ENCODE measurements around the gene MAPK9.

Gene MAPK9

DNA sequence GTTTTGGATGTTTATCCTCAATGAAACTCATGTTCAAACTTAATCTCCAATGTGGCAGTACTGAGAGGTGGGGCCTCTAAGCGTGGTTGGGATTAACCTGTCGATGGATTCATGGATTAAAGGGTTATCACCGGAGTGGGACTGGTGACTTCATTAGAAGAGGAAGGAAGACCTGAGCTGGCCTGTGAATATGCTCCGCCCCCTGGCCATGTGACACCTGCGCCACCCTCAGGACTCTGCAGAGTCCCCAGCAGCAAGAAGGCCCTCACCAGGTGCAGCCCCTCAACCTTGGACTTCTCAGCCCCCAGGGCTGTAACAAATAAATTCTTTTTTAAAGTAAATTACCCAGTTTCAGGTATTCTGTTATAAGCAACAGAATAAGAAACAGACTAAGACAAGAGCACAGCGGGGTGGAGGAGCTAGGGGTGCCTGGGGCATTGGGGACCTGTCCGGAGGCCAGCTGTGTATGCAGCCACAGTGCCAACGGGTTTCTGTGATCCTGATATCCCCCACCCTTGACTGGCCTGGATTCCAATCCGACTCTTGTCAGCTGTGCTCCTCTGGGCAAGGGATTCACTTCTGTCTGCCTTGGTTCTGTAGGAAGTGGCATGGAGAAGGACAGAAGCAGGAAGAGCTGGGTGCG lies 3.2 kb upstream of the MAPK9 start:
- DNase-seq (ENCODE audit: low read depth): no peak

DNA sequence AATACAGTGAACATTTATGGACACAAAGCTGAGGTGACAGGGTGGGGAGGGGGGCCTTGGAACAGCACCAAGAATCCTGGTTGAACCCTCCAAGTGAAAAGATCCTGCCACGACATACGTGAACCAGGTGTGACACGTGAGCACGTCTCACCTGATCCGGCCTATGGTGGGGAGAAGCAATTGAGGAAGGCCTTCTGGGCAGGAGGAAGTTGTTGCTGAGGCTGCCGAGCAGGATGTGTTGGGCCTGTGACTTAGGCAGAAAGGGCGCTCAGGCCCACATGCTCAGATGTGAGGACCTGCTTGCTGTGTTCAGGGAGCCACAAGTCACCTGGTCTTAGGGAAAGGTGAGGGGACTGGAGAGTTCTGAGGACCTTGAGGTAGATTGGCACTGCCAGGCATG lies 2.5 kb upstream of the MAPK9 start:
- DNase-seq (ENCODE audit: low read depth): no peak

DNA sequence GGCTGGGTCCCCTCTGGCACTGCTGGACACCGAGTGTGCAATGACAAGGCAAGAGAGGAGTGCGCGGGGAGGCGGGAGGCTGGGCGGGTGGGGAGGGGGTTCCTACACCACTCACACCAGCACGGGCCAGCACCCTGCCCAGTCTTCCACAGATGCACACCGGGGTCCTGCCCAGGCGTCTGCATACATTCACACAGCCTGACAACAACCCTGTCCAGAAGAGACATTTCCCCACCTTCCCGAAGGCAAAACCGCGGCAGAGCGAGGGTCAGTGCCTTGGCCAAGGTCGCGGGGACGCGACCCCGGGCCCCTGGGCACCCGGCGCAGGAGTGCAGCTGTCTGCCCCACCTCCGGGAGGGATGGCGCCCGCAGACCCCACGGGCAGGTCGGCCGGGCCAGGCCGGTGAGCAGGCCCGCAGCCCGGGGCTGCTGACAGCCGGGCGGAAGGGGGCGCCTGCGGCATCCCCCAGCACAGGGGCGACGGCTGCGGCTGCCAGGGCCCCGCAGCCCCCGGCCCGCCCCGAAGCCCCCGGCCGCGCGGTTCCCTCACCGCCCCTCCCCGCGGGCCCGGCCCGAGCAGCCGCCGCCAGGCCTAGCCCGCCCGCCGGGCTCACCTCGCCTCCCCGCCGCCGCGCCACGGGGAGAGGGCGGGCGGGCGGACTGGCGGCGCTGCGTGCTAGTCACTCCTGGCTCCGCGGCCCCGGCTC lies 496 bp downstream of the MAPK9 start:
- no peak for DNase-seq (ENCODE audit: low read depth)

DNA sequence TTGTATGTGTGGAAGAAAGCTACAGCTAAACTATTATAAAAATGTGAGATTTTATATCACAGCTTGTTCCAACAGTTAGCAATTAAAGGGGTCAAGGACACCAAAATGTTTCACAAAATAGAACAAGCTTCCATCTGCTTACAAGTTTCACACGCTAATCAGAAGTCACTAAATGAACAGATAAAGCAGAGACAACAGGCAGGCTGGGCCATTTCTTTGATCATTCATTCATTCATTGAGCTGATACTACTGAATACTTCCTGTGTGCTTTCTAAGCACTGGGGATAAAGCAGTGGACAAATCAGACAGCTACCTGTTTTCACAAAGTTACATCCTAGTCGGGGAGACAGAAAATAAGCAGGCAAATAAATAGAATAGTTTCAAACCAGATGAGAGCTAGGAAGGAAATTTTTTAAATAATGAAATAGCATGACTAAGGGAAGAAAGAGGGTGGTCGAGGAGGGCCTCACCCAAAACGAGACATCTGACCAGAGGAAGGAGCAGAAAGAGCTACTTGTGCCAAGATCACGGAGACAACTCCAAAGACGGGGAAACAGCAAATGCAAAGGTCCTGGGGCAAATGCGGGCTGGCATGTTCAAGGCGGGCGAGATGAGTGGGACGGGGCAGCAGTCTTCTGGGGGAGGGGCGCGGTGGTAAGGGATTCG lies 1.2 kb downstream of the MAPK9 start:
- DNase-seq (ENCODE audit: low read depth): no peak

DNA sequence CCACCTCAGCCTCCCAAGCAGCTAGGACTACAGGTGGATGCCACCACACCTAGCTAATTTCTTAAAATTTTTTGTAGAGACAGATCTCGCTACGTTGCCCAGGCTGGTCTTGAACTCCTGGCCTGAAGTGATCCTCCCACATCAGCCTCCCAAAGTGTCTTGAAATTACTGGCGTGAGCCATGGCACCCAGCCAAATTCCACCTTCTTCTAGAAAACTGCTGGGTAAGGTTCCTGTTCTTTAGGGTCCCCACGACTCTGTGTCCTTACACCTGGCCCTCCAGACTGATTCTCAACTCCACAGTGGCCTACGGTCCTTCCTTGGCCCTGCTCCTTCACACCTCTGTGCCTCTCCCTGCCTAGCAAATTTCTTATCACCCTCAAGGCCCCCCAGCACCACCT lies 1.9 kb downstream of the MAPK9 start:
- DNase-seq (ENCODE audit: low read depth): no peak

DNA sequence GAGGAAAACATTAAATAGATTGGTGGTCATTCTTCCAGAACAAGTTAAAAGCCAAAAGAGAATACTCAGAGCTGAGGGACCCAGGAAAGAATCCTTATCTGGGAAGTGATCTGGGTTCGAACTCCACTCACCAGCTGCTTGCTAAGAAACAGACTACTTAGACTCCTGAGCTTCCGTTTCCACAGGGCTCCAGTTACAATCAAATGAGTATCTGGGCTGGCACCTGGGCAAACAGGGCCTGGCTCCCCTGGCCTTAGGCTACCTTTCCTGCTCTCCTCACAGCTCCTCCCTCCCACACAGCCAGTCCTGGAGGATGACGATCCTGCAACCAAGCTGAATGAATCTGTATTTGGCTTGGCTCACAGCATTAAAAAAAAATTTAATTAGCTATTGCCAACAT lies 2.5 kb downstream of the MAPK9 start:
- DNase-seq (ENCODE audit: low read depth): no peak

DNA sequence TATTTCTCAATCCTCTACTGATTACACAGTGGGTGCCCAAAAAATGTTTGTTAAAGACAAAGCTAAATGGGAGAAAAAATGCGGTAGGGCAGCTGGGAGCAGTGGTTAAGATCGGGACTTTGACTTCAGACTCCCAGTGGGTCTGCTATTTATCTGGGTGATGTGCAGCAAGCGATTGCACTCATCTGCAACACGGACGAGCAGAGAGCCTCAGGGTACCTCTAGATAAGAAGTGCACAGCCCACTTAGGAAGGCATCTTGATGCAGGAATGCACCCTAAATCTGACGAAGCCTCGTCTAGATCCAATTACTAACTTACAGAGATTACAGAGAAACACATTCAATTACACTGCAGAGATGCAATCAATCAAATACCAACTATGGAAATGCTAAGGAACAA lies 4.0 kb downstream of the MAPK9 start:
- no peak for DNase-seq (ENCODE audit: low read depth)

DNA sequence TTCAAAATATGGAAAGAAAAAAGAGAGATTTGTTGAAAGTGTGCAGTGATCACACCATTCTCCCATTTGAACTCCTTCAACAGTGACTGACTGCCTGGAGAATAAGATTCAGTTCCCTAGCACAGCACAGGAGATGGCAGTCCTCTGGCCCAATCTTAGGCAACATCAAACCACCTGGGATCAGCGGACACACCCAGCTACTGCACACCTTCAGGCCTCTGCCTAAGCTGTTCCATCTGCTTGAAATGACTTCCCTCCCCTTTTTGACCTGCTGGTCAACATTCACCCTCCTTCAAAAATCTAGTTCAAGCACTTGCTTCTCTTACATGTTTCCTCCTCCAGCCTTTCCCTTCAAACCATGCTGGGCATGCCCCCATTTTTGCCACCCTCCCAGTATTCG lies 4.5 kb downstream of the MAPK9 start:
- DNase-seq (ENCODE audit: low read depth): no peak

DNA sequence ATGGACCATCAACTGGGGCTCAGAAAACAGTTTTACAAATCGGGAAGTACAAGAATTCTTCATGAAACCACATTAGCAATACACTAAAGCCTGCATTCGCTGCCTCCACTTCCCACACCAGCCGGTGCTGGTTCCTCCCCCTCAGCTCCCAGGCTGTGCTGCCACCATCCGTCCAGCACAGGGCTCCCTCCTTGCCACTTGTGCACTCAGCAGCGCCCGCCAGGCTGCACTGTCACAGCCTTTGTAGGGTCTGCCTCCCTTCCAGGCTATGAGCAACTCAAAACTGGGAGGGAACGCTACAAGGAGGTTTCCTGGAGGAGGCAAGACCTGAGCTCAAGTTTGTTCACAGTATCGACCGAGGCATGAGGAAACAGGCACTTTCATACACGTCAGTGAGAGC lies 7.7 kb downstream of the MAPK9 start:
- DNase-seq (ENCODE audit: low read depth): no peak

DNA sequence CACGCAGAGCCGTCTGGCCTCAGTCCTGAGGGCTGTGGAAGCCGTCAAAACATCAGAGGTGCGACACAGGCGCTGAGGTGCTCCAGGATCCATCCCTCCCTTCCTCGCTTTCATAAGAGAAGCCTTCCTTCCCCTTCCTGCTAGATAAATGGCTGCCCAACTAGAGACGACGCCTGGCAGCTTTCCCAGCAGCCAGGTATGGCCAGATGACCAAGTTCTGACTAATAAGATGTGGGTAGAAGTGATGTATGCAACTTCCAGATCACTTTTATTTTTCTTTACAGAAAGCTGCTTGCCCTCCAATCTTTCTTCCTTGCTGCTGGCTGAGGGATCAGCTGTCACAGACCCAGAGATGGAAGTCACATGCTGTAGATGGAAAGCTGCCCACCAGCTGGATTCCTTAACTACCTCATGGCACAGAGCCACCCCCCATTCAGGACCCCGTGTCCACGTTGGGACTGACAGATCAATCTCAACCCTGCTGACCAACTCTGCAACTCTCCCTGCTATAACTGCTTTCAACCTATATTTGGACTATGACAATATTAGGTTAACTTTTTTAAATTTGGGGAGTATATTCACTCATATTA lies 8.8 kb downstream of the MAPK9 start:
- DNase-seq (ENCODE audit: low read depth): no peak

DNA sequence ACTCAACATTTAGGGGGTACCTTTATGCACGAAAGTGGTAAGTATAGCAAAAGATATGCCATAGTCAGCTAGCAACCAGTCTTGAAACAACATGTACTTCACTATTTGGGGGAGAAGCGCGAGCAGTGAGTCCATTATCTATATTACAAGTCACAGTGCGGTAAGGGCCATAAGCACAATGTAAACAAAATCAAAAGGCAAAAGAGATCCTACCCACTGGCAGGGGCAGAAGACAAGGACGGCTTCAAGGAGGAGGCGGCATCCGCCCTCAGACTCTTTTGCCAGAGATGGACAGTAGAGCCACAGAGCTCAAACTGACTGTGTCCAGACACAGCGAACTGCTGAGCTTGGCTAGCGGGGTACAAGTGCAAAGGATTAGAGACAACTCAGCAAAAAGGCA lies 9.6 kb downstream of the MAPK9 start:
- DNase-seq (ENCODE audit: low read depth): no peak

DNA sequence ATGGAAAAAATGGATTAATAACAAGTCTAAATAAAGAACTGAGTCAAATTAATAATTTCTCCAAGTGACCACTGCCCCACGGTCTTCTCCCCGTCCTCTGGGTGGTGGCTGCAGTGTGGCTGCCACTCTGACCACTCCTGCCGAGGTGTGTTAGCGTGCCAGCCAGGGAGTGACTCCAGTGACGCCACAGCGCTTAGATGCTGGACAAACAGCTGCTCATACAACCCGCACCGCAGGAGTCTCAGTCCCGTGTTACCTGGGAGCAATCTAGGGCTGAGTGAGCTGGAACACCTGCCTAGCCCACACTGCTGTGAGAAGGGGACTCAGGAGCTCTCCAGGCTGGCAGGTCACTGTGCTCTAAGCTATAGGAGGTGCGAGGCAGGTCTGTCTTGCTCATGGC lies 10.2 kb downstream of the MAPK9 start:
- no peak for DNase-seq (ENCODE audit: low read depth)

DNA sequence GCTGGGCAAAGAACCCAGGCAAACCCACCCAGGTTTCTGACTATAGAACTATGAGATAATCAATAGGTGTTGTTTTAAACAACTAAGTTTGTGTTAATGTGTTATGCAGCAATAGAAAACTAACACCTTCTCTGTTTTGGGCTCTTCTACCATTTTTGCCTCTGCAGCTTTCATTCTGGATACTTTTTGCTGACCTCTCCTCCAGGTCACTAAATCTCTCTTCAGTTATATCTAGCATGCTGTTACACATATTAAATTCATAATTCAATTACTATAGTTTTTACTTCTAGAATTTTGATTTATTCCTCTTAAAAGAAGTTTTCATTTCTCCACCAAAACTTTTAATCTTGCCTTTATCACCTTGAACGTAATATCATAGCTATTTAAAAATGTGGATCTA lies 17.2 kb downstream of the MAPK9 start:
- DNase-seq (ENCODE audit: low read depth): no peak

DNA sequence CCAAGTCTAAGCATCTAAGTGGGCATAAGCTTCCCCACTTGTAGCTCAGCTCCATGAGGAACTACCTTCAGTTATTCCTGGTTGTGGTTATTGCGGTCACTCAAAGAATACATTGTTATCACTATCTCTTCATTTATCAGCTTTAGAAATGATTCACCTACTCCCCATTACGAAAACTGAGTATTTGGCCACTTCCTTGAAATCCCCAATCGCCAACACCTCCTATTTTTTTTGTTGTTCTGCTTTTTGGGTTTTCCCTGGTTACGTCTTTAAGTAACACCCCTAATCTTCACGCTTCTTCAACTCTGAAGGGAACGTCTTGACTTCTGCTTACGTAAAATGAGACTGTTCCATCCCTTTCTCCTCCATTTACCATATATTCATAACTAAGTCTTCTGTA lies 20.7 kb downstream of the MAPK9 start:
- no peak for DNase-seq (ENCODE audit: low read depth)

DNA sequence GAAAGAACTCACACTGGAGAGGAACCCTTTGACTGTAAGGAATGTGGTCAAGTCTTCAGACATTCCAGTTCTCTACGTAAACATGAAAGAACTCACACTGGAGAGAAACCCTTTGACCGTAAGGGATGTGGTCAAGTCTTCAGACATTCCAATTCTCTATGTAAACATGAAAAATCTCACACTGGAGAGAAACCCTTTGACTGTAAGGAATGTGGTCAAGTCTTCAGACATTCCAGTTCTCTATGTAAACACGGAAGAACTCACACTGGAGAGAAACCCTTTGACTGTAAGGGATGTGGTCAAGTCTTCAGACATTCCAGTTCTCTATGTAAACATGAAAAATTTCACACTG lies 32.6 kb downstream of the MAPK9 start:
- no peak for DNase-seq (ENCODE audit: low read depth)

DNA sequence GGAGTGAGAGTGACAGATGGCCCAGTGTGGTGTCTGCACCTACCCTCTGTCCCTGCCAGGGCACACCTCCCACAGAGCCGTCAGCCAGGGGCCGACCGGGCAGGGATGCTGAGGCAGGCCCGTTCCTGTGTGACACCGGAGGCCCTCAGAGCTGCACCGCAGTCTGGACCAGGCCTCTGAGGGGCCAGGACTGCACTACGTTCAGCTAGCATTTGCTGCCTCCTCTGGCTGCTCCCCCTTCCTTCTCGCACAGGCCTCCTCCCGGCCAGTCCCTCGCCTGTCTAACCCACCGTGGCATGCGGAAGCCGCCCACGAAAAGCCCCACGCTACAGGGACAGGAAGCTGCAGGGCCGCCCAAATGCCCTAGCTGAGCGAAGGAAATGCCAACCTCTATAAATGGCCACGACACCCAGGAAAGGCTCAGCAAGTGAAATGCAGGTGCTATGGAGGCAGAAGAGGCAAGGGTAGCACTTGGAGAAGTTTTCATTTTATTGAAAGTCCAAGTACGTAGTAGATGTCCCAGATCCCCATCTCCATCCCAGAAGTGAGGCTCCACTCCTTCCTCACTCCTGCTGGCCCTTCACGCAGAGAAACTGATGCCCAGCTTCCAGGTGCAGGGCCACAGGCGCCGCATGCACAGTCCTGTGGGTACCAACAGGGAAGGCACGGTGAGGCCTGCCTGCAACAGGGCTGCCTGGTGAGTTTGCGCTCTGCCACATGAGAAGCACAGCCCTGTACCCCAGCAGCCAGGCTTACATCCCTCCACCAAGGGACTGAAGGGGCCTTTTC lies 38.7 kb downstream of the MAPK9 start:
- no peak for DNase-seq (ENCODE audit: low read depth)

DNA sequence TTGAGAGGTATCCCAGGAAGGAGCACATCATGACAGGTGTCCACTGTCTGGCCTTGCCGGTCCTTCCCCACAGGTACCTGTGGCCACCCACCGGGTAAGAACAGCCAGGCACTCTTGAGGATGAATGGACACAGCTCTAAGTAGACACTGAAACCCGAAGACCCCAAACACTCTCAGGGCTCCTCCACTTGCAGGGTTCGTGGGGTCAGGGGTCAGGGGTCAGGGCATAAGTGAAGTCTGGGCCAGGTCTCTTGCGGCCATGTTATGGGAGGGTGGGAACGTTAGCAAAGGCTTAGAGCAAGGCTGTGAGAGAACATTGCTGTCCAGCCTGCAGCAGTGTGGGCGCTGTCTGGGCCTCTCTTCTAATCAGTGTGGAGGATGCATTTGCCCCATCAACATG lies 40.0 kb downstream of the MAPK9 start:
- no peak for DNase-seq (ENCODE audit: low read depth)

DNA sequence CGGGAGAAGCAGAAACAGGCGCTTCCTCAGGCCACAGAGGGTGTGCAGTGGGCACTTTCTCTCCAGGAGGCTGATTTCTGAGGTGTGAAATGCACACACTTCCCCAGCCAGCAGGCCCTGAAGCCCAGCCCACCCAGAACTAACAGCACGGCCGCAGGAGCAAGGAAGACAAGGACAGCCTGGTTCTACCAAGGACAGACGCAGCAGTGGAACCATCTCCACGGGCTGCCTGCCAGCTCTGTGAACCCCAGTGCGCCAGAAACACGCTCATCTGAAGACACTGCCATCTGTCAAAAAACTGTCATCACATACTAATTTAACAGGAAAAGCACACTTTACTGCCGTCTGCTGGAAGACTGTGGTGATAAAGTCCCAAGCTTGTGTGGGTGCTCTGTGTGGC lies 40.7 kb downstream of the MAPK9 start:
- DNase-seq (ENCODE audit: low read depth): no peak

DNA sequence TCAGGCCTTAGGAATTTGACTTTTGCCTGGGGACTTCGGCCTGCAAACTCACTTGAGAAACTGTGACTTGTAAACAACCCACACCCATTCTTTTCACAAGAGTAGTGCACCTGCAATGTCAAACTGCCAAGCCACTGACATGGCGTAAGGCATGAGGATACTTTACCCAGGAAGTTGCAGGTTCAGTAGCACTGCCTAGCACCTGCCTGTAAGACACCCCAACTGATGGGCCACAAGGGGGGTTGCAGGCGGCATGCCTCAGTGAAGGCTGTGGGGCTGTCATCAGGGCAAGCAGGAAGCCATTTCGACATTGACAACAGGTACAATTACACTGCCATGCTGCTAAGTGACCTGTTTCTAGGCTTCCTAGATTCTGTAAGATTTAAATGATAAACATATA lies 41.6 kb downstream of the MAPK9 start:
- DNase-seq (ENCODE audit: low read depth): no peak

DNA sequence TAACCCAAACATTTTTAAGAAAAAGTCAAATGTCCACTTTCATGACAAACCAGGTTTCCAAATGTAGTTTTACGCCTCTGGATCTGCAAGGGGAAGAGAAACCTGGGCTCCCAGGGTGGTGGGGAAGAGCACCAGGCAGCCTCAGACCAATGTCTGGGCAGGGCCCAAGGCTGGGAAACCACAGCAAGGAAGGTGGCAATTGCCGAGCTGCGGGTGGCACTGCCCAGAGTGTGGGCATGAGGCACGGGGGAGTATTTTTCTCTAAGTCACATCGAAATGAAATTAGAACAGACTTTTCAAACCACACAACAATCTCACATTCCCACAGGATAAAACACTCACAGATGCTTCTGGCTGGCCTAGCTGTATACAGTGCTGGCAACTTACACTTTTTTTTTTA lies 50.3 kb downstream of the MAPK9 start:
- DNase-seq (ENCODE audit: low read depth): no peak

DNA sequence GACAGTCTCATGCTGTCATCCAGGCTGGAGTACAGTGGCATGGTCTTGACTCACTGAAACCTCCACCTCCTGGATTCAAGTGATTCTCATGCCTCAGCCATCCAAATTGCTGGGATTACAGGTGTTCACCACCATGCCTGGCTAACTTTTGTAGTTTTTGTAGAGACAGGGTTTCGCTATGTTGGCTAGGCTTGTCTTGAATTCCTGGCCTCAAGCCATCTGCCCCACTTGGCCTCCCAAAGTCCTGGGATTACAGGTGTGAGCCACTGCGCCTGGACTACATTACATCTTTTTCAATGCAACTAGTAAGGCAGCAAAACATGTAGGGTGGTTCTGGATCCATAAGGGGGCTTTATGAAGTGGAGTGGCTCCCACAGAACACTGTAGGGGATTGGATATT lies 53.3 kb downstream of the MAPK9 start:
- no peak for DNase-seq (ENCODE audit: low read depth)

DNA sequence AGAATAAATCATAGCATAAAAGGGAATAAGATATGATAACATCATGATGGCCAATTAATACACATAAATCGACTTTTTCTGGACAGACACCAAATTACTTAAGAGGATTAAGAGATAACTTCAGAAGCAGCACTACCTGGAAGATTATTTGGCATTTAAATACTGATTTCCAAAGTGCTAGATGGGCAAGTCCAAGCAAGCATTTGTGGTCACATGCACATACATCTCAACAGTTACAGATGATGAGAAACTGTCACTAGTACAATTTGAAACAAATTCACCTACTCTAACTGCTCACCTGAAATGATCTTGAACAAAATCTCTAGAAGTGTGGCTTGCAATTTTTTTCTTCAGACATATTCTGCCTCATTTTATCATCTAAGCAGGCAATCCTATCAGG lies 56.0 kb downstream of the MAPK9 start:
- no peak for DNase-seq (ENCODE audit: low read depth)

DNA sequence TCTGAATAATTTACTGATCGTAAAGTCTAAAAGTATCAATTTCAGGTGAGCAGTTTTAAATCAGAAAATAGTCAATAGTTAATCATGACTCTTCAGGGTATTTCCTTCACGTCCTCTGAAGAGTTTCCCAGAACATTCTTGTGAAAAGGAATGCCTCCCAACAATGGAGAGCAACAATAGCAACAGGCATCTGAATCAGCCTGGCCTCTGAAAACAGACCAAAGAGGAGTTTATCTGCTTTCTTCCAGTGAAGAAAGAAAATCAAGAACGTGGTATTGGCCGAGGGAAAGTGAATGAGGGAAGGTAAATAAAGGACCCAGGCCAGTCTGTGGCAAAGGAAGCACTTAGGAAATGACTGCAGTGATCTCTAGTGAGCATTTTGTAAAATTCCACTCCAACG lies 56.8 kb downstream of the MAPK9 start:
- DNase-seq (ENCODE audit: low read depth): no peak
